Right lung (tissue), 5 donors: Measurements from ENCODE around the gene CPEB3. TPM values are rescaled to one million over a fixed set of nuclear protein-coding genes. Genes with fewer than 3 reads are reported as not detected.

Experiments
- DNase-seq, 2 donors: peaks; one replicate each; pipeline ENCODE4 v3.0.0-alpha.2; 2013
- polyA plus RNA-seq, 5 donors: library from polyadenylated mRNA; unstranded; fragments of 120-200 nt; gene quantifications; one replicate each; pipeline versions ENCODE4 v1.2.1 to v1.2.3, GENCODE V29; 2013; ENCODE audit warnings: inconsistent platforms in 1 of 5, low replicate concordance in 1 of 5; ENCODE audit not compliant: insufficient read length in 5 of 5, insufficient read depth in 1 of 5

Gene CPEB3
- polyA plus RNA-seq, 5 donors, result 2.7 to 4.2 (median 3.3) TPM

DNA sequence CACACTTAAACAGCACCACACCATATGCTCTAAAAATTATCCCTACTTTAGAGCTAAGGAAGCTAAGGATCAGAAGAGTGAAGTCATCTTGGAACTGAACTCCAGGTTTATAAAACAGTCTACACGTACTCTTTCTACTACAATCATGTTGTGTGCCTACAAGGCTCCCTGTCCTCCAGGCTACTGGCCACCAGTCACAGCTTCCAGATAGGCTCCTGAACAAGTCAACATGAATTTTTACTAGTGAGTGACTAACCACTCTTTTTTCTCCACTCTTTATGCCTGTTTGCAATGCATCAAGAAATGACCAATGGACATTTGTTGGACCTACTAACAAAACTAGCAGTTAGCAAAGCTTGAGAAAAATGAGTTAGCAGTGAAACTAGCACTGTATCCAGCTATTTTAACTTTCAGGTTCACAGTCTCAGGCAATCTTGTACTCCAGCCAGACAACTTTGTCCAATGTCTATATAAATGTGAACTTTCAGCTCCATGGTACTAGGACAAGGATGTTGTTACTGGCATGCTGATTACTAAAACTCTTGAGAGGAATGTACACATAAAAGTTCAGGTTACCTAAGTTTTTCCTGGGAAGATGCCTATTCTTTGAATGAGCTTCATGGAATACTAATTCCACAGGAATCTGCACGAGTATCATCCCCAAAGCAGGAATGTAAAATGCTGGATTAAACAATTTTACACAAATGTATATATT lies 187.3 kb downstream of the CPEB3 start:
- DNase-seq, result no peak

DNA sequence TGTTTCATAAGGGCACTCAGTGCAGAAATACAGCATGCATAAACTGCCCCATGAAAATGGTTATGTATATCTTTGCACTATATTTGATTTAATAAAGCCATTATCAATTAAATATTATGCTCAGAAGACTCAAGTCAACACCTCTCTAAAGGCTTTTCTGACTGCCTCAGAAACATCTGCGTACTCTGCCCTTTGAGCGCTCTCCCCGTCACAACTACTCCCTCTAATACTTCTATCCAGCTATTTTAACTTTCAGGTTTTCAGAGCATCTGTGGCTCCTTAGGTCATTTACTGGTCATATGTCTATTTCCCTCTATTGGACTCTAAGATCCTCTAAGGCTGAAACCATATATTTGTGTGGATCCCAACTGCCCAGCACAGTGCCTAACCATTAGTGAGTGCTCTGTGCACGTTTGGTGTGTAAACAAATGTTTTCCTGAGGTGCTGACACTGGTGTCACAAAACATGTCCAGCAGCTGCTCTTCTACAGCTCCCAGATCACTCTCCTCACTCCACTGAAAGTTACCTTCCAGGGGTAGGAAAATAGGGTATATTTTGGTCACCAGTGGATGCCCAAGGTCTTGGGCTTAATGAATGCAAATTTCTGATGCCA lies 188.2 kb downstream of the CPEB3 start:
- DNase-seq, result no peak

DNA sequence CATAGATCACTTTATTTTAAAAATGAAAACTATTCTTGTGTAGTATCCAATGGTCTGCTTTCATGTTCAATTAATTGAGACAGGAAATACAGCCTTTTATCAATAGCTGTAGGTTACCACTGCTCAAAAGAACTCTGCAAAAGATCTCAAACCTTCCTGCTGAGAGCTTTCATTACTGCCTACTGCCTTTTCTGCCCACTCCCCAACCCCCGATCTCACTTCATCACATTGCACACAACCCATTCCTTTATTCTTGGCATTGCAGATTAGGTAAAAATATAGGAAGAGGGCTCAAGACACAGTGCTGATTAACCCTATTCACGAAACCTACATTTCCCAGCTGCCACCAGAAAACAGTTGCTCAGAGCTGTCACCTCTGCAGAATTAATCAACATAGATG lies 195.9 kb downstream of the CPEB3 start:
- no peak for DNase-seq

DNA sequence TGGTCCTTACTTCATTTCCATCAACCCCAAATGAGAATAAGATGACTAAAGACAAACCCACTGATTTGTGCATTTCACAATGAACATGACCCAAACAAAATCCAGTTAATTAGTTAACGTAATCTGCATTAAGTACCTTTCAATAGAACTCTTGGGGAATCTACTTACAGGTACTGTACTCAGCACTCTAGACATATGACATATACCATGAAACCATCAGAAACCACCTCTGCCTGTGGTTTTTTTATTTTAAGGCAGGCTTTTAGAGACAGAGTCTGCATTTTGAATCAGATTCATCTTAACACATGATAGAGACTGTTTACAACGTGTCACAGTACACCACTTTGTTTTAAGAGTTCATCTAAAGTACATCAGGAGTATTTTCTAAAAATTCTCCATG lies 198.9 kb downstream of the CPEB3 start:
- DNase-seq, result no peak

DNA sequence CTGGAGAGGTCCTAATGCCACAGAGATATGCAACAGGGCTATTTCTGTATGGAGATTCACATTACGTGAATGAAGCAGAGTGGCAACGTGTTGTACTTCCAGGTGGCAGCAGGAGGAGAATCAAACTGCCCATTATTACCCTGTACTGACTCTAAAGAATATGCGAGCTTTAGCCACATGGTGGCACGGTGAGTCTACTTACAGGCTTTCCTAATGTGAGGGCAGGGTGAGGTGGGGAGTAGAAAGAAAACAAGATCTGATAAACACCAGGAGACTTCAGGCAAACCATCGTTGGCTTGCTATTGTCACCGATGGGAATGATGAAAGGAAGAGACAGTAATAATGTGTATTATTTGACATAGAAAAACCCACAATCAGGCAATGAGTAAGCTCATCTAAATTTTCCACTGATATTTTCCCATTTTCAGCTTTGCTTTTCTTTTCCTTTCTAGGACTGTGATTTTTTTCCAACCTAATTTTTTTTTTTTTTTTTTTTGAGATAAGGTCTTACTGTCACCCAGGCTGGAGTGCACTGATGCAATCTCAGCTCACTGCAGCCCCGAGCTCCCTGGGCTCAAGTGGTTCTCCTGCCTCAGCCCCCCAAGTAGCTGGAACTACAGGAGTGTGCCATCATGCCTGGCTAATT lies 203.0 kb downstream of the CPEB3 start:
- DNase-seq, result peak; percentile 47 to 64

DNA sequence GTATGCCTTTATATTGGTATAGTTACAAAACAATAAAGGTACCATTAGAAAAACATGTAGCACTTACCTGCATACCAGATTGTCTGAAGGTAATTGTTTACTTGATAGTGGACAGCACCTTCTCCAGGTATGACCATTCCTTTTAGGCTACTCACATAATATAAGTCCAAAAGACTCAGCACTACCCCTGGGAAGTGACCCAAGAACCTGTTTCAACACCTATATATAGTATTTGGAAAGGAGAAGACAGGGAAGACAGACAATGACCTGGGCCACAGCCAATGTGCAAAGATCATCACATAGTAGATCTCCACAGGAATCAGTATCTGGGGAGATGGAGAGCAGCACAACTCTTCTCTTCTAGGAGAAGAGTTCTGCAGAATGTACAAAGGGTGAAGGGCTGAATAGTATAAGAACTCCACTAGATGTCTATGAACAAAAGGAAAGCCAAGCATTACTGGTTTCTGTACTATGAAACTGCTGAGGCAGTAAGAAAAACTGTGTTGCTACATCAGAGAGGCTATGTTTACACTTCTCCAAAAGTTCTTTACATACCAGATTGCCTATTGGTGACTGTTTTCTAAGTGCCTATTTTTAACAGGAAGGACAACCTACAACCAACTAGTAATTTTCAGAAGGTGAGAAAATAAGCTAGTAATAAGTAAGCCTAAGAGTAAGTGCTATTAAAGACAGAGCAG lies 208.1 kb downstream of the CPEB3 start:
- DNase-seq, result no peak

DNA sequence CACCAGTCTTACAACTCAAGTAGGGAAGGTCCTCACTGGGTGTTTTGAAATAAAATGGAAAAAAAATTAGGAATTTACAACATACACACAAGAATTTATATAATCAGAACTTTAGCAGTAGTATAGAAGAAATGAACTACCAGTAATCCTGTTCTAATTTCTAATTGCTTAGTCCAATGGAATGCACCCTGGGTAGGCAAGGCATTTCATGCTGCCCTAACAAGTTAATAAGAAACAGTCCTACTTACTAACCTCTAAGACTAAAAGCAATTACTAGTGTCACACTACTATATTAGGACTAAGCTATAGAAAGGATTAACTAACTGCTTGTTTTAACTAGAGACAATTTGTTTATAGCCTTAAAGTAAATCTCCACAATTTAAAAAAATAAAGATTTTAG lies 209.2 kb downstream of the CPEB3 start:
- no peak for DNase-seq

DNA sequence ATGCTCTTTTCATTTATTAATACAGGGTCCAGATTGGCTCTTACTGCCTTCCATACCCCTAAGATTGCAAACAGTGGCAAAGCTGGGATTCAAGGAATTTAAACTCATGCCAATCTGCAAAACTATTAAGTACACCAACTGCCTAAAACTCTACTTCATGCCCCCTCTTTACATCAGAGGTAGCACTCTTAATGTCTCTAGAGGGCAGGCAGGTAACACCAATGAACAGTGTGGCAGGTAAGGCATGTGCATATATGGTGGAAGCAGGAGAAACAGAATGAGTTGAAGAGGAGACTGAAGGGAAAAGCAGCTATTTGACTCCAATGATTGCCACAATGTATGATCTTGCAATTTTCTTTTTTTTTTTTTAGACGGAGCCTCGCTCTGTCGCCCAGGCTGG lies 210.6 kb downstream of the CPEB3 start:
- DNase-seq, result no peak

DNA sequence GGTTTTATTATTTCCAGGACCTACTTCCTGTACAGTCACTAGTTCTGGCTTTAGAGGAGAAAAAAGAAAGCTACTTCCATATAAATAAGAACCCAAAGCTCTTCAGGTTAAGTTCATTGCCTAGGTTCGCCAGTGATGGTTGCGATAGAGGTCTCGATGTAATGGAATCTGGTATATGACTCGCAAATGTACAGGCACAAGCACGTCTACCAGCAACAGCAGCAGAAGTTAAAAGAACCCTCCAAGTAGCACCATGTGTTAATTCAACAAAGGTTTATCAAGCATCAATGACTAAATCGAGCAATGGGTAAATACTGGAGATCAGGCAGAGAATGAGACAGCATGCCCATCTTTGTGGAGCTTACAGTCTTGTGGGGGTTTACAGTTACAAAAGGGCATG lies 211.9 kb downstream of the CPEB3 start:
- DNase-seq, result no peak

DNA sequence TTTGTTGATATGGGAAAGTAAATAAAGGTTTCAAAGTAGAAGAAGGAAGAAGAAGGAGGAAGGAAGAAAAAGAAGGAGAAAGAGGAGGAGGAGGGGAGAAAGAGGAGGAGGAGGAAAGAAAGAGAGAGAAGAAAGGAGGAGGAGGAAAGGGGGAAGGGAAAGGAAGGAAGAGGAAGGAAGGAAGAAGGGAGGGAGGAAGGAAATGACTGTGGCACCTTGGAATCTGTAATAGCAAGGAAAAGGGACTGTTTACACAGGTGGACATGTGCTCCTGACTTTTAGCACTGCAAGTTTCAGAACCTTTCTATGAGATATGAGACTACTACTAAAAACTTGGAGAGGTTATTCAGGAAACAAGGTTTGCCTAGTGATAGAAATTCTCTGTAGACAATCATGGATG lies 214.2 kb downstream of the CPEB3 start:
- no peak for DNase-seq

DNA sequence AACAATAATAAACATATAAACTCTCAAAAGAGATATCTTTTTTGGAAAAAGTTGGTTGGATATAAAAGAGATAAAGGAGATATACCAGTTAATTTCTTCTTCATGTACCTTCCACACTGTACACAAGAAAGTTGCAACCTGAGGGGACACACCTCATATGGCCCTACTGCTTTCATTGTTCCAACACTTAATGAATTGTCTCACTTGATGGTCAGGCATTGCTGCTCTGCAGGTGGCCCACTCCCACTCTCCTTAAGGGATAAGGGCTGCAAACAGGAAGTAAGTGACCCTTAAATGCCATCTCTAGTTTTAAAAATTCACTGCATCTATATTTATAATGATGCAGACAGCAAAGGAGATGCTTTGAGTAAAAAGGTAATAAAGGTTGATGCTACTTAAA lies 215.0 kb downstream of the CPEB3 start:
- DNase-seq, result no peak

DNA sequence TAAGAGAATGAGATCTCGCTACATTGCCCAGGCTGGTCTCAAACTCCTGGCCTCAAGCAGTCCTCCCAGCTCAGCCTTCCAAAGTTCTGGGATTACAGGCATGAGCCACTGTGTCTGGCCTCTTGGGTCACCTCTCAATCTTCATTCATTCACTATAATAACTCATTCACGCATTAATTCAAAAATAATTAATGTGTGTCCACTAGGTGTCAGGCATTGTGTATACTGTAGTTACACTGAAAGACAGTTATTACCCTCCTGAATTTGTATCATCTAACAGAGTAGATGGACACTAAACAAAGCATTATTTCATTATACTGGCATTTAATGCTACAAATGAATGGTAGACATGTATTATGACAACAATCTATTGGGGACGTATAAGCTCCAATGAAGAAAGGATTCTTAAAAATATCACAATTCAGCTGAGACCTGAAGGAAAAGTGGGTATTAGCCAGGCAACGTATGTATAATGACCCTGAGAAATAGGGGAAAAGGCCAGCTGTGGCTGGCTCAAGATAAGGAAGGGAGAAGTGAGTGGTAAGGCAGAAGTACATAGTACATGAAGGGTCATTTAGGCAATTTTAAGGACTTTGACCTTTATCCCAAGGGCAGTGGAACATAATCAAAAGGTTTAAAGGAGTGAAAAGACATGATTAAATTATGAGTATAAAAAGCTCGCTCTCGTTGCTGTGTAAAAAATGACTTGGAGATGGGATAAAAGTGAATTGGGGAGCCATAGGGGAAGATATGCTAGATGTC lies 216.6 kb downstream of the CPEB3 start:
- DNase-seq, result no peak

DNA sequence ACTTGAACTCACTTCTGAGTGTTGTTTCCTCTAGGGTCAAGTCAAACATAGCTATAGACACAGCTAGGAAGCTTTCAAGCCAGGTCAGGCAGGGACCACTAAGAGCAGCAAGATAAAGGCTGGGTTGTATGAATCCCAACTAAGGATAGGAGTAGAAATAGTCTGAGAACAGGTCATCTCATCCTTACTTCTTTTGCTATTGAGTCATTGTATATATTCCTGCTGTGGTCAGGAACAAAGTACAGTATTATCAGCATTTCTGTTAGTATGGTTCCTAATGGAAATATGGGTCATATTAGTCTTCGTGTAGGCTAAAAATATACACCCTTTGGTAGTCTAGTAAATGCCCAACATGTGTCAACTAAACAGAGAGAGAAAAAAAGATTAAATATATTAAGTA lies 222.0 kb downstream of the CPEB3 start:
- no peak for DNase-seq

DNA sequence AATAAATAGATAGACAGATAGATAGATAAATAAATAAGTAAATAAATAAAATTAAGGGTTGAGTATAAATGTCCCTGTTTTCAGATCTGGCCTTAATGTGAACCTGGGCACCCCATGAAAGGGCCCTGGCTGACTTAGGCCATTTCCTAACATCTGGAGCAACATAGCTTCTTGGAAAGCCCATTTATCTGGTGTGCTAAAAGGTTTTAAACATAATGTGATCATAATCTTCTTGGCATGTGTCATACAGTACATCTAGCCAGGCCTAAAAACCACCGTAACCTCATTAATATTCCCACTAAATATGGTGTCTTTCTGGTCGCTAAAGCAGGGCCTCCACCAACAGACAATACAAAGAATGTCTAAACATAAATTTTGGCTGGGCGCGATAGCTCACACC lies 224.5 kb downstream of the CPEB3 start:
- no peak for DNase-seq

DNA sequence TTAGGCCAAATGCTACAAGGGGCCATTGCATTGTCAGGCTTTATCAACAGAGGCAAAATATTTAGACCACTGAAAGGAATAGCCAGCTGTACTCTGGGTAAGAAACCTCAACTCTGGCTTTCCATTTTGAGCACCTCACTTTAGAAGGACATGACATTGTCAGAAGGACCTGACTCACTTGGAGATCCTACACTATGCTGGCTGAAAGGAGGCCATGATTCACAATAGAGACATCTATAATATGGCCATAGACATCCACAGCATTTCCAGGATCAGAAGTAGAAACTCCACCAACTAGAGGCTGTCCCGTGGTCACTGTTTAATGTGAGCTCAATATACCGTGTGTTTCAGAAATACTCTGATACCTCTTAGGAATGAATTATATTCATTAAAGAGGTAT lies 226.4 kb downstream of the CPEB3 start:
- DNase-seq, result no peak

DNA sequence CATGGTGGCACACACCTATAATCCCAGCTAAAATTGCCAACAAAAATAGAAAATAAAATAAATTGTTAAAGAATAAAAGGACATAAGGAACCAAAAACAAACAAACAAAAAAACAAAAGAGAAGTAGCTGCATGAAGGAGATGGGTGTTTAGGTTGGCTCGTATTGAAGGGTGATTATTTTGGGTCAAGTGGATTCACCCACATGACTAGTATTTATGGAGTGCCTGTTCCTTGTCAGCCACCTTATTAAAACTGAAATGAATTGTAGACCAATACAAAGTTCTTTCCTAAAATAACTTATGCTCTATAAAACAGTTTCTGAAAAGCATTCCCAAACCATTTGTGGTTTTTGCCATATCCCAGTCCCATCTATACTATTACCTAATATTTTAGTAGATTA lies 228.6 kb downstream of the CPEB3 start:
- DNase-seq, result no peak

DNA sequence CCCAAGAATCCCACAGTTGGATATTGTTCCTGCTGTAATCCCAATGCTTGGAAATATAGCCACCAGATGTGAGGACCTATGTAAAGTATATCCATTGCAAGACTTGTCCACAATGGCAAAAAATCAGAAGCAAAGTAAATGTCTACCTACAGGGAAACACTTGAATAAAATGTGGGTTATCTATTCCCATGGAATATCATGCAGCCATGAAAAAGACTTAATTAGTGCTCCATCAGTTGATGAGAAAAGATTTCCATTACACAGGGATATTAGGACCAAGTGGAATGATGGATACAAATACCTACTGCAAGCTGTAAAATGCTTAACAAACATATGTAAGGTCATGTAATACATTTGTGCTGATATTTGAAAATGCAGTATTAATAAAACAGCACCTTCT lies 236.1 kb downstream of the CPEB3 start:
- no peak for DNase-seq

DNA sequence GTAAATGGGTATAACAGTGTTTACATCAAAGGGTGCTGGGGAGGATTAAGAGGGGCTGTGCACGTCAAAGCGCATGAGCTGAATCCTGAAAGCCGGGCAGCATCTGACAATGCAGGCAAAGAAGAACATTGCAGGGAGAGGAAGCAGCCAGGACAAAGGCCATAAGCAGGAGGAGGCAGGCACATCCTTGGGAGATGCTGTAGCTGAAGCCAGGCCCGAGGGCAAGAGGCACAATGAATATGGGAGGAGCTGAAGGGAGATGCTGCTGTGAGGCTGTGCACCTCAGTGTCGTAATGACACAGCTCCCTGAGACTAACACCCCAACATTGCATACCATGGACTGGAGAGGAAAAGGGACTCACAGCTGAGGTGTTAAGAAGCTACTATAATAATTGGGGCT lies 238.1 kb downstream of the CPEB3 start:
- no peak for DNase-seq

DNA sequence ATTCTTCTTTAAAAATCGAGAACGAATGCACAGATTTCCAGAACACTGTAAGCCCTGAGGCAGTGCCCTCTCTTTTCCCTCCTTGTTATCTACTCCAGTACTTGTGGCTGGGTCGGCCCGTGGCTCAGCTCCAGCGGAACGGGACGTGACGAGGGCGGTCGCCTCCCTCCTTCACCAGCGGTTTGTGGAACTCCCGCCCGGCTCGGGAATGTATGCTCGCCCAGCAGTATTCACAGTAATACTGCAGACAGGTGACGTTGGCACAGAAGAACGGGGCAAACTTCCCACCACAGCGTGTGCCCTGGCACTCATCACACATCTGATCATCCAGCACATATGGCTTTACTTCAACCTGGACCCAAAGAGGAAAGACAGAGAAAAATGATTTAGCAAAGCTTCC lies 238.8 kb downstream of the CPEB3 start:
- no peak for DNase-seq

DNA sequence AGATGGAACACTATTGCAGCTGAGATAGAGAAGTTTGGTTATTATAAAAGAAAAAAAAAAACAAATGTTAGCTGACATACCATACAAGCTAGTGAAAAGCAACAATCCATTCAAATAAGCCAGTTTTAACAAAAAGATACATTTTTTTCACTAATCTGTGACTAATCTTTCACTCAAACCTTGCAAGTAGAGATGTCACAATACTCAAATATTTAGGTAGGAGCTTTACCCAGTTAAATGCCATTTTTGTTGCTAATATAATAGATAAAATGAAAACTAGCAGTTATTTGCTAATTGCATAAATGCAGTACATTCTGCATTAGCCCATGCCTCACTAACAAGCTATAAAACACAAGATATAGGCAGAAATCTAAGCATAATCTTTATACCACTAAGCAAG lies 243.7 kb downstream of the CPEB3 start:
- no peak for DNase-seq

DNA sequence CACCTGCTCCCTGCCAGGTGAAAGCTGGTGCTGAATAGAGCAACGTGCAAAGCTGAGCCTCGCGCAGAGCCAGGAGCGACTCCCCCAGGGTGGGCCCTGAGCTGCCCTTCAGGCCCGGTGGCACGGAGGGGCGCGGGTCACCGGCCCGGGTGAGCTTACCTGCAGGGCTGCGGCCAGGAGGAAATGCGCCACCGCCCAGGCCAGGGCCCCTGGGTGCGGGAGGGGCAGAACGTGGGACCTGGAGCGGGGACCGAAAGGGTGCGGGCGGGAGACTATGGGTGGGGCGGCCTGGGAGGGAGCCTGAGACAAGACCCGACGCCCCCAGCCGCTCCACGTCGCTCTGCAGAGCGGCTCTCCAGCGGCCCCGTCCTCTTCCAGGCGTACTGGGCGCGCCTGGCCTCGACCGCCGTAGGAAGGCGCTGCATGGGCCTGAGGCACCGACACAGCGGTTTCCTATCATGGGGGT lies 245.2 kb downstream of the CPEB3 start:
- DNase-seq, result no peak

DNA sequence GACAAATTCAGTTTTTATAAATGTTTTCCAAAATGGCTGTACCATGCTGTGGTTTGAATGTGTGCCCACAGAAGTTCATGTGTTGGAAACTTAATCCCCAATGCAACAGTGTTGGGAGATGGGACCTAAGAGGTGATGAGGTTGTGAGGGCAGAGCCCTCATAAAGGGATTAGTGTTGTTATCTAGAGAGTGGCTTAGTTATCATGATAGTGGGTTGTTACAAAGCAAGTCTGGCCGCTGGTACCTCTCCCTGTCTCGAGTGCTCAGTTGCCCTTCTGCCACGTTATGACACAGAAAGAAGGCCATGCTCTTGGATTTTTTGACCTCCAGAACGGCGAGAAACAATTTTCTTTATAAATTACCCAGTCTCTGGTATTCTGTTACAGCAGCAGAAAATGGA lies 248.3 kb downstream of the CPEB3 start:
- DNase-seq, result no peak
